Putamen (tissue), 1 donor: ENCODE measurements around the gene MRC1.
"Not testable (repeated sequence)": the region's sequence is repeated elsewhere in the genome, so short reads cannot be mapped to it uniquely, and the experiment has no call there.

Experiments used
- DNase-seq: peaks from one replicate; pipeline ENCODE4 v3.0.0-alpha.2; 2016; ENCODE audit warnings: low spot score

MRC1 gene

DNA sequence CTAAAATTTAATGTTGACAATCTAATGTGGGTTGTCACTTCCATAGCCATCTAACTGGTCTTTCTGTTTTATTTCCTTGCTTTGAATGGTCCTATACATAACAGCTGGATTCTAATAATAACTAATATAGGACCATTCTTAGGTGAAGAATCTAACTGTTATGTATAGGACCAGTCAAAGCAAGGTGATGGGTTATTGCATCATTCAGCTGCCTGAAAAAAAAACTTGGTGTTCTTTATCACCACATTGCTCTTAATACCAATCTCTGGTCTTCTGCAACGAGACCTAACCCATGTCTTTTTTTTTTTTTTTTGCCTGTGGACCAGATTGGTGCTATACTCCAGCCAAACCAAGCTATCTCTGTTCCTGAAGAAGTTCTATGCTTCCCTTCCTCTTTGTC is 96.9 kb downstream of the MRC1 start:
- no peak for DNase-seq

DNA sequence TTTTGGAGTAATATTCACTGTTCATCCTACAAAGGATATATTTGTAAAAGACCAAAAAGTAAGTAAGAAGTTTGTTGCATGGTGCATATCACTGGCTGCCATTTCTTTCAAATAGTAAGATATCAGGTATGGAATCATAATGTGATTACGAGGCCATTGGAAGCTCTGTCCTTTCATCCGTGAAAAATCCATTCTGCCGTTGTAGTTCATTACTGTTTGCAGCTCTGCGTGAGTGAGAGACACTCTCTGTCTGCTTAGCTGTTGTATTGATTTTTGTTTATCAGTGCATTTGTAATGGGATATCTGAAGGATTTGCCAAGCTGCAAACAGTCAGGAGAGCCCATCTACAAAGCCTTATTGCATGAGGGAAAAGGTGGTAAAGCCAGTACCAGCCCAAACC is 98.5 kb downstream of the MRC1 start:
- DNase-seq, result no peak

DNA sequence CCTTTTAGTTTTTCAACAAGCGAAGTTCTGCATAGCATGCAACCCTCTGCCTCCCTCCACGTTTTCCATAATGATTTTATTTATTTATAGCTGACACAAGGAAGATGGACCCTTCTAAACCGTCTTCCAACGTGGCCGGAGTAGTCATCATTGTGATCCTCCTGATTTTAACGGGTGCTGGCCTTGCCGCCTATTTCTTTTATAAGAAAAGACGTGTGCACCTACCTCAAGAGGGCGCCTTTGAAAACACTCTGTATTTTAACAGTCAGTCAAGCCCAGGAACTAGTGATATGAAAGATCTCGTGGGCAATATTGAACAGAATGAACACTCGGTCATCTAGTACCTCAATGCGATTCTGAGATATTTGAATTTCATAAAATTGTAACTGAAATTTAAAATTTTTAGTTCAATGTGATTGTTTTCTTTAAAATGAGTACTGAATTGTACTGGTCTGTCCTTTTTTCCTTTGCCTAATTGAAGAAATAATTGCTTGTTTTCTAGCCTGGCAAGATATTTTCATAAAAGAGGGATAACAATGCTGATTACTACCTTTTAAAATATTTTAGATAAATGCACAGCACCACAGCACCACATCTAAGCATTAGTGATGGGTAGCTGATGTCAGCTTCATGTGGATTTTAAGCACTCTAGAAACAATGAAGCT is 101.1 kb downstream of the MRC1 start:
- DNase-seq, result peak; percentile 31

DNA sequence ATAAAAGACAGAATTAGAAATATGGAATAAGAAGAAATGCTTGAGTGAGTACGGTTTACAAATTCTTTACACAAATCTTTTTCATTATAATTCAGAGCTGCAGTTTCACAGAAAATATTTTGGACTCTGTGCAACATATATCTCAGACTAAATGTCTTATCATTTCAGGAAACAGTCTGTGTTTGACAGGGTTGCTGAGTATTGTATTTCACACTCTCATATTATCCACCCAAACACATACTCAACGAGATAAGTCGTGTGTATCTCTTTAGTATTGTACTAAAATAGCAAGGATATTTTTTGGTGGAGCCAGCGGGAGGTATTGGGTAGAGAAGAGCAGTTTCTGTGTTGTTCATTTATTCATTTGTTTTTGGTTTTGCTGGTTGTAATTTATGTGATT is 103.6 kb downstream of the MRC1 start:
- DNase-seq, result no peak

DNA sequence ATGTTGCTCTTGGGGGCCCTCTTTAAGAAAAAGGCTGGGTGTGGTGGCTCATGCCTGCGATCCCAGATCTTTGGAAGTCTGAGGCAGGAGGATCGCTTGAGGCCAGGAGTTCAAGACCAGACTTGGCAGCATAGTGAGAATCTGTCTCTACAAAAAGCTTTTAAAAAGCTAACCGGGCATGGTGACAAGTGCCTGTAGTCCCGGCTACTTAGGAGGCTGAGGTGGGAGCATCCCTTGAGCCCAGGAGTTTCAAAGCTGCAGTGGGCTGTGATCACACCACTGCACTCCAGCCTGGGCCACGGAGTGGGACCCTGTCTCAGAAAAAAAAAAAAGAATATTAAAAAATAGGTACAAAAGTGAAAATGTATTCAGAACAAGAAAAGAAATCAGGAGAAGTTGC is 104.5 kb downstream of the MRC1 start:
- DNase-seq, result no peak

DNA sequence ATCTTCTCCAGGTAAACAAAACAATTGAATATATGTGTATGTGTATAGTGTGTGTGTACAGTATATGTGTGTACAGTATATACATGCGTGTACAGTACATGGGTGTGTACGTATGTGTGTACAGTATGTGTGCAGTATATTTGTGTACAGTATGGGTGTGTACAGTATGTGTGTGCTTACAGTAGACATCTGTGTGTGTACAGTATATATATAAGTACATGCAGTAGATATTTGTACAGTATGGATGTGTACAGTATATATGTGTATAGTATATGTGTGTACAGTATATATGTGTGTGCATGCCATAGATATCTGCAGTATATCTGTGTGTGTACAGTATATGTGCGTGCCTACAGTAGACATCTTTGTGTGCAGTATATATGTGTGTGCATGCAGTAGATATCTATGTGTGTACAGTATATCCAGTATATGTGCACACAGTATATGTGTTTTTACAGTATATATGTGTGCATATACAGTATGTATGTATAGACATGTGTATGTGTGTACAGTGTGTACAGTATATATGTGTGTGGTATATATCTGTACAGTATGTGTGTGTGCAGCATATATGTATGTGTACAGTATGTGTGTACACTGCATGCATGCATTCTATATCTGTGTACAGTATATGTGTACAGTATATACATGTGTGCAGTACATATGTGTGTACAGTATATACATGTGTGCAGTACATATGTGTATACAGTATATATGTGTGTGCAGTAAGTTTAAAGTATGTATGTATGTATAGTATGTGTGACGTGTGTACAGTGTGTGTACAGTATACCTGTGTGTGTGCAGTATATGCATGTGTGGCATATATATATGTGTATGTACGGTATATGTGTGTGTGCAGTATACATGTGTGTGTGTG is 105.3 kb downstream of the MRC1 start:
- no peak for DNase-seq

DNA sequence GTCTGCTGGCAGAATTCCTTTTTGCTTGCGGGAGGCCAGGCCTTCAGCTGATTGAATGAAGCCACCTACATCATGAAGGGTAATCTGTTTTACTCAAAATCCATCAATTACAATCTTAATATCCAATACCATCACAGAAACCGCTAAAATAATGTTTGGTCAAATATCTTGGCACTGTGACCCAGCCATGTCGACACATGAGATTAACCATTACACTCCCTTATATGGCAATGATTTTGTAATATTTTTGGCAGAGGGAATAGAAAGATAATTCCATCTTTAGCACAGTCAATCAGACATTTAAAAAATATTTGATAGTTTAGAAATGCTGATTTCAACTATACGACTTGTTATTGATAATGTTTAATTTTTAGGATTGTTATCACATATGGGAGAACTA is 106.0 kb downstream of the MRC1 start:
- DNase-seq, result no peak

DNA sequence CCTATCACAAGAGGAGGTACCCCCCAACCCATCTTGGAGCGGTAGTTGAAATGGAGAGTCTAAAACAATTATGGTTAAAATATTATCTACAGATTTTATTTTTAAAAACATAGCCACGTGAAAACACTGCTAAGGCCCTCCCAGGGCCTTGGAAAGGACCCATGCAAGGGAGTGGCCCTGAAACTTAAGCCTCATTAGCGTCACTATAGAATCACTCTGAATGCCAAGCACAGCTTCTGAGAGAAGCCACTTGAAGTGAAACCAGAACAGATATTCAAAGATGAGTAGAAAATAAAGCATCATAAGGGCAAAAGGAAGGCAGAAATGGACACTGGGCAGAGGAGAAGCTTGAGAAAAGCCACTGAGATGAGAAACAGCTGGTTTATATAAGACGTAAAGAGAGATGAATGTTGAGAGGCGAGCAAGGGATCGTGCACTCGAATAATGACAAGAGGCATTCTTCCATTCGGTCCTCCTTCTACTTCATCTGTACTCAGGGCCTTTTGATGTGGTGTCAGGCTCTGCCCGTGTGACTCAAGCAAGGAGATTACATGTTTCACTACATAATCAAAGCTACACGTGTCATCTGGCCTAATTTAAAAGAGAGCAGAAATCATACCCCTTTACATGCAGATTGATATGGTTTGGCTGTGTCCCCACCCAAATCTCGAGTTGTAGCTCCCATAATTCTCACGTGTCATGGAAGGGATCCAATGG is 109.2 kb downstream of the MRC1 start:
- DNase-seq, result no peak

DNA sequence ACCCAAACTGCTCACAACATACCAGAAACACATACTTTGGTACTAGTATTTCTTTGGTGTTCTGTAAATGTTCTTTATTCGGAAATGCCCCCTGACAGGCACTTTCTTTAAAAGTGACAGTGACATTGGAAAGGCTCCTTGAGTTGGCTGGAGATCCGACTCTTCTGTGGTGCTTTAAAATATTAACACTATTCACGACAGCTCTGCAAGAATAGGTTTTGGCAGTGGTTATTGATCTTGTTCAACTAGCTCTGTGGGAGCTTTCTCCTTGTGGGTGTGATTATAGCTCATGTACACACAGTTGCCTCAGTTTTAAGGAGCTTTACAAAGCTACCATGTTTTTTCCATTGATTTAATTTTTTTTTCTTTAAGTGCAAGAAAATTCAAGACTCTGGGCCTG is 112.2 kb downstream of the MRC1 start:
- no peak for DNase-seq

DNA sequence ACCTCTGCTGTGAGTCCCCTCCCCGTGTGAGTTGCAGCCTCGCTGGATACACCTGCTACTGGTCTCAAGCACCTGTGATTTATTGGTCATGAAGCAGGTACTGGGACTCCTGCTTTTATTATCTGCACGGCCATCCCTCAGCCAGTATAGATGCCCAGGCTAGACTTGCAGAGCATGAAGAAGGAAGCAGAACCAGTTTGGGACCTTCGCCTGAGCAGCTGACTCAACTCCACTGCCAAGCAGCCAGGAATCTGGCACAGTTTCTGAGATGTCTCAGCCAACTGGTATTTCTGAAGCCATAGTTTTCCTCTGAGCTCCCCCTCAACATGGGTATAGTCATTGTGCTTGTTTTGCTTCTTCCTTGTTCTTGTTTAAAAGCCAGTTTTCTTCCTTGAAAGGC is 114.6 kb downstream of the MRC1 start:
- peak; percentile 18 for DNase-seq

DNA sequence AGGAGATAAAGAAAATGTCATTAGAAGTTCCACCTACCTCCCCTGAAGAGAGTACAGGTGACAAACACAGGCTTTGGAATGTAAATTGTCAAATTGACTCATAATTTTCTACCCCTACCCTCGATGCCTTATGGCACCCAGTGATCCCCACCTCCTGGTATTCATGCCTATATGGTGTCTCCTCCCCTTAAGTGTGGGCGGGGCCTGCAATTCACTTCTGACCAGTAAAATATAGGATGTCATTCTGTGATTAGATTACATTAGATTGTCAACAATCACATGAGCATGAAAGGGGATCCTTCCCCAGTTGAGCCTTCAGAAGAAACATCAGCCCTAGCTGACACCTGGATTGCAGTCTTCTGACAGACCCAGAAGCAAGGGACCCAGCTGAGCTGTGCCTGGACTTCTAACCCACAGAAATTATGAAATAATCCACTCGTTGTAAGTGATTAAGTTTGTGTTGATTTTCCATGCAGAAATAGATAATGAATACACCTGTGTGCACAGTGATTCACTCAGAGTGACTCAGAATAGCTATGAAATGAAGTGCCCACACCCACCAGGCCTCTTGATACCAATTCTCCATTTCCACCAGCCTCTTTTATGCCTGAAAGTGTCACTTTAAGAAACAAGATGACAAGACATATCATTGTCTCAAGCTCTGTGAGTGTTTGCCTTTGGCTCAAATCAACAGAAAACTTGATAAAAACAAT is 134.0 kb downstream of the MRC1 start:
- no peak for DNase-seq

DNA sequence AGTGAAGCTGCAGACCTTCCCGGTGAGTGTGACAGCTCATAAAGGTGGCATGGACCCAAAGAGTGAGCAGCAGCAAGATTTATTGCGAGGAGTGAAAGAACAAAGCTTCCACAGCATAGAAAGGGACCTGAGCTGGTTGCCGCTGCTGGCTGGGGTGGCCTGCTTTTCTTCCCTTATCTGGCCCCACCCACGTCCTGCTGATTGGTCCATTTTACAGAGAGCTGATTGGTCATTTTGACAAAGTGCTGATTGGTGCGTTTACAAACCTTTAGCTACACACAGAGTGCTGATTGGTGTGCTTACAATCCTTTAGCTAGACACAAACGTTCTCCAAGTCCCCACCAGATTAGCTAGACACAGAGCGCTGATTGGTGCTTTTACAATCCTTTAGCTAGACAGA is 141.1 kb downstream of the MRC1 start:
- not testable (repeated sequence) for DNase-seq

DNA sequence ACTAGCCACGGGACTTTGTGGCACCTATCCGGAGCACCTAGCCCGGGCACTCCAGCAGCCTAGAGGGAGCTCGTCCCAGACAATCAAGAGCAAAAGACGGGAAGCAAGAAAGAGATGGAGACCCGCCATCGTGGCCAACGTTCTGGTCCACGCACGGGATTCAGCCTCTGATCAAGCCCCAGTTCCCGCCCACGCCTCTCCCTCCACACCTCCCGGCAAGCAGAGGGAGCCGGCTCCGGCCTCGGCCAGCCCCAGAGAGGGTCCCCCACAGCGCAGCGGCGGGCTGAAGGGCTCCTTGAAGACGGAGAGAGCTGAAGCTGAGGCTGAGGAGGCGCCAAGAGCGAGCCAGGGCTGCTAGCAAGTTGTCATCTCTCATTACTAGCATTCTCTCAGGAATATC is 141.6 kb downstream of the MRC1 start:
- no peak for DNase-seq

DNA sequence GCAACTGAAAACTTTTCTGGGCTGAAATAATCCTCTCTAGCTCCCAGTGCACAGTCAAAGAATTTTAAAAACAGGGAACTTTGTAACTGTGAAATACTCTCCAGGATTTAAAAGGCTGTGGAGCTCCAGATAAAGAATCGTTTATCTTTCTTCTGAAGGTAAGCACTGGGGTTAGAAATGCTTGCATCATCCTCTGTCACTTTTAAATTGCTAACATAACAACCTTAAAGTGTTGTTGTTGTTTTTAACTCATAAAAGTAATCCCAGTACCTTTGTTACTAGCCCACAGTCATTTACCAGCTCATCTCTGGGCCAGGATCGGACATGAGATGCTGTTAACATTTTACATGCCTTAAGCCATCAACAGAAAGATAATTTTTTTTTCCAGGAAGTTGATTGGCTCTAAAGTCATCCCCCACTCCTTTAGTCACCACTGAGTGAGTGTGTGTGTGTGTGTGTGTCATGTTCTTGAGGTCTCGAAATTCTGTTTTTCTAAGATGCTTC is 142.8 kb downstream of the MRC1 start, which contains the start of gene SLC39A12:
SLC39A12 (plus strand) TSS at position 51 of the 504 bp plus-strand sequence. CDS start 1,359 bp downstream, outside the sequence.
- DNase-seq, result no peak

DNA sequence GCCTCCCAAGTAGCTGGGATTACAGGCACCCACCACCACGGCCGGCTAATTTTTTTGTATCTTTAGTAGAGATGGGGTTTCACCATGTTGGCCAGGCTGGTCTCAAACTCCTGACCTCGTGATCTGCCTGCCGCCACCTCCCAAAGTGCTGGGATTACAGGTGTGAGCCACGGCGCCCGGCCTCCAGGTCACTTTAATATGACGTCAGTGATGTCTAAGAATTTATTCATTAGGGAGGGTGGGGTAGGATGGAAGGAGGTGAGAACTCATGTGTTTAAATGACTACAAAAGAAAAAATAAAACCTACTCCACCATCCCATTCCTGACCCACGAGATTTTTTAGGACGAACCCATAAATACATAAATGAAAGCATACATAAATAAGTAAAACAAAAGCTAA is 145.2 kb downstream of the MRC1 start:
- not testable (repeated sequence) for DNase-seq

DNA sequence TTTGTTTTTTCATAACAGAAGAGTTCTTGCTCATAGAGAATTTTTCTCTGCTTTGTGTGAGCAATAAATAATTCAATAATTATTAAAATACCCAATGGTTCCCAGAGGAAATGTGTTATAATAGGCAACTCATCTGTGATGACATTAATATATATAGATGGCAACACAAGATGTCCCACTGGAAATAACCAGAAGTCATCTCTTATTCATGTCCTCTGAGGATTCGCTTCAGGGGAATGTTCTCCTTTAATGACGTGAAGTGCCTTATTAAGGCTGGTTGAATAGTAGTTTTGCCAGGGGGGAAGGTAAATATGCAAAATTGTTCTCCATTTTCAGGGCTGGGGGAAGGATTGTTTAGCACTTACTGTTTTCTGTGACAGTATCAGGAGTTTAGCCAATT is 145.7 kb downstream of the MRC1 start:
- no peak for DNase-seq

DNA sequence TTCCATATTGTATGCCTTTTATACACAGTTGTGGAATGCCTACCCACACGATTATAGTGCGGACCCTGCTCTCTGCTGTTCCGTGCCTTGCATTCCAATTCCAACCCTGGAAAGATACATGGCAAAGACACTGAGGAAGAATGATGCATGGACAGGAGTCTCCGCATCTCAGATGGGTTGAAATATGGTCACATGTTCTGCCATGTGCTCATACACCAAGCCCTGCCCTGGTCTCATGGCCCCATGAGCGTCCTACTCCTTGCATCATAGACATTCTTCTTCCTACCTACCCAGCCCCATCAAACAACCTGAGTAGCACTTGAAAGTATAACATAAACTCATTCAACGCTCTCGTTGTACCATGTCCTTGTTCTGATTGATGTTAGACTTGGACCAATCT is 148.9 kb downstream of the MRC1 start:
- no peak for DNase-seq

DNA sequence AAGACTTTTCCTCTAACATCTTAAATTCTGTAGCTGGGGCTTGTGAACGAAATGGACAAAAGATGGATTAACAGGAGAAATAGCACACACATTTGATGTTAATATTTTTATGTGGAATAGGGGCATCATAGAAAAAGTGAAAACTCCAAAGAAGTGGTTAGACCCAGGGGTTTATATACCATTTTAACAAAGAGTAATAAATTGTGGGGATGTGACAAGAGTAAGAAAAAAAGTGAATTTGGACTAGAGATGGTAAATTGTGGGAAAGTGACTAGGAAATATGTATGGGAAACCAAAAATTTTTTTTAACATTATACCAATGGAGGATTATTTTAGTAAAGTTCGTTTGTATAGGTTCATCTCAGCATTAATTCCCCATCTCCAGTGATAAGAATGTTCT is 150.7 kb downstream of the MRC1 start:
- no peak for DNase-seq
